Measurements from ENCODE around the gene PLEK2.

GRCh38 chr14:67446371-67447032, 34.5 kb upstream of the PLEK2 start:
- no peak for TF ChIP-seq CHD4 (IDR thresholded peaks at IDR 0.05; ENCODE audit: borderline replicate concordance)
- no peak for TF ChIP-seq EHF (CRISPR knock-in tag; IDR thresholded peaks at IDR 0.05)
- no peak for TF ChIP-seq ZNF302 (CRISPR knock-in tag; IDR thresholded peaks at IDR 0.05)
- TF ChIP-seq CTCF (IDR thresholded peaks at IDR 0.05), result no peak
- no peak for TF ChIP-seq USF2 (IDR thresholded peaks at IDR 0.05)
- TF ChIP-seq POLR2A (IDR thresholded peaks at IDR 0.05; ENCODE audit: low read length), result no peak
- no peak for TF ChIP-seq PBX3 (IDR thresholded peaks at IDR 0.05)
